K562 (cell line): ENCODE measurements around the gene ERF. TPM values are rescaled to one million over a fixed set of nuclear protein-coding genes. Genes with fewer than 3 reads are reported as not detected.

Experiments used
- CC2D1A ChIP-seq: fragments of 450-650 bp; IDR thresholded peaks from 2 replicates; pipeline ENCODE4 v1.6.1; 2017; ENCODE audit warnings: mild to moderate bottlenecking
- E2F5 ChIP-seq: sonication (generic); formaldehyde crosslinking; IDR thresholded peaks from 2 replicates; pipeline ENCODE4 v1.8.0; 2022; ENCODE audit warnings: mild to moderate bottlenecking, missing genetic modification reagents
- E2F6 ChIP-seq, 2 experiments: IDR thresholded peaks; 2 replicates each; pipeline ENCODE4 v1.6.1; 2011; ENCODE audit warnings: borderline replicate concordance in 1 of 2, control low read depth in 1 of 2, low read depth in 1 of 2, low read length in 1 of 2, mild to moderate bottlenecking in 1 of 2, mixed read lengths in 1 of 2, moderate library complexity in 1 of 2; ENCODE audit not compliant: insufficient read depth in 1 of 2, insufficient read length in 1 of 2, poor library complexity in 1 of 2, severe bottlenecking in 1 of 2; ENCODE audit errors: extremely low read depth in 1 of 2
- E2F8 ChIP-seq: fragments of 450-650 bp; IDR thresholded peaks from 2 replicates; pipeline ENCODE4 v1.7.1; 2018; ENCODE audit warnings: mild to moderate bottlenecking, low read depth; ENCODE audit not compliant: partially characterized antibody
- ETS1 ChIP-seq: conservative IDR thresholded peaks from 2 replicates; pipeline ENCODE4 v1.6.1; 2011; ENCODE audit warnings: low read depth, mild to moderate bottlenecking, low read length; ENCODE audit not compliant: control insufficient read depth
- FOSL1 ChIP-seq: fragments of 200-800 bp; sonication (Bioruptor generic); conservative IDR thresholded peaks from 2 replicates; pipeline ENCODE4 v1.6.1; 2016; ENCODE audit warnings: missing genetic modification characterization, missing compliant biosample characterization
- FOXA3 ChIP-seq, 2 experiments: fragments of 450-650 bp in 1 of 2; sonication (generic) in 1 of 2; formaldehyde crosslinking; IDR thresholded peaks in 1 of 2; conservative IDR thresholded peaks in 1 of 2; 2 replicates each; pipeline versions ENCODE4 v1.4.0 to v1.8.0; 2020 to 2022; ENCODE audit warnings: mild to moderate bottlenecking in 2 of 2, missing genetic modification reagents in 1 of 2
- GTF2F1 ChIP-seq: IDR thresholded peaks from 2 replicates; pipeline ENCODE4 v1.6.1; 2011; ENCODE audit warnings: low read depth, low read length, improper control_type of control experiment
- HMG20A ChIP-seq: fragments of 450-650 bp; formaldehyde crosslinking; conservative IDR thresholded peaks from 2 replicates; pipeline ENCODE4 v1.4.0; 2020; ENCODE audit warnings: mild to moderate bottlenecking, mixed read lengths
- HNRNPK ChIP-seq: fragments of 200-400 bp; formaldehyde crosslinking; IDR thresholded peaks from one replicate; pipeline ENCODE4 v1.6.1; 2018; ENCODE audit warnings: mild to moderate bottlenecking, low read depth, low read length; ENCODE audit not compliant: poor library complexity, severe bottlenecking
- PCBP1 ChIP-seq: fragments of 200-400 bp; formaldehyde crosslinking; IDR thresholded peaks from 2 replicates; pipeline ENCODE4 v1.6.1; 2018; ENCODE audit warnings: mild to moderate bottlenecking, low read depth, low read length; ENCODE audit not compliant: poor library complexity, severe bottlenecking
- RCOR1 ChIP-seq, 2 experiments: IDR thresholded peaks; 2 replicates each; pipeline ENCODE4 v1.6.1; 2012; ENCODE audit warnings: low read depth in 2 of 2, low read length in 2 of 2, borderline replicate concordance in 1 of 2, improper control_type of control experiment in 1 of 2
- SMAD1 ChIP-seq: fragments of 150-350 bp; IDR thresholded peaks from 2 replicates; pipeline ENCODE4 v1.6.1; 2014; ENCODE audit warnings: low read length, low read depth; ENCODE audit not compliant: partially characterized antibody
- SNAPC5 ChIP-seq: fragments of 250-450 bp; sonication (Bioruptor Pico); IDR thresholded peaks from 2 replicates; pipeline ENCODE4 v1.8.0; 2021; ENCODE audit warnings: moderate library complexity, mild to moderate bottlenecking, inconsistent platforms
- SPI1 ChIP-seq: IDR thresholded peaks from 2 replicates; pipeline ENCODE4 v1.6.1; 2011; ENCODE audit warnings: low read depth, low read length, control low read depth, borderline replicate concordance
- SUPT5H ChIP-seq: fragments of 450-650 bp; IDR thresholded peaks from 2 replicates; pipeline ENCODE4 v1.6.1; 2016
- ZFX ChIP-seq: sonication (generic); formaldehyde crosslinking; IDR thresholded peaks from 2 replicates; pipeline ENCODE4 v1.8.0; 2022; ENCODE audit warnings: mild to moderate bottlenecking, missing genetic modification reagents, moderate library complexity
- ZNF12 ChIP-seq: sonication (generic); formaldehyde crosslinking; IDR thresholded peaks from 2 replicates; pipeline ENCODE4 v1.4.0; 2020; ENCODE audit warnings: mild to moderate bottlenecking, missing genetic modification reagents
- ZNF511 ChIP-seq: sonication (generic); formaldehyde crosslinking; IDR thresholded peaks from 2 replicates; pipeline ENCODE4 v1.8.0; 2022; ENCODE audit warnings: mild to moderate bottlenecking, missing genetic modification reagents
- polyA plus RNA-seq, 8 experiments: library from polyadenylated mRNA; depleted of rRNA in 4 of 8; stranded (reverse) in 5 of 8; unstranded in 3 of 8; fragments of >200 nt; fragmentation: Nextera tagmentation in 2 of 8; fragmentation: Illumina TruSeq in 1 of 8; extraction: Ambion mirVana in 2 of 8; extraction: Trizol in 1 of 8; gene quantifications; 2 replicates each; pipeline versions ENCODE4 v1.2.1 to v1.2.3, GENCODE V29; 2011 to 2014; ENCODE audit warnings: inconsistent platforms in 1 of 8, missing spikeins in 1 of 8
- total RNA-seq, 7 experiments: library from RNA; depleted of rRNA in 6 of 7; stranded (reverse); fragments of >200 nt in 6 of 7; fragmentation: Illumina TruSeq in 2 of 7; extraction: Trizol in 2 of 7; gene quantifications; 2 replicates each; pipeline versions ENCODE4 v1.2.1 to v1.2.3, GENCODE V29; 2011 to 2021; ENCODE audit warnings: low replicate concordance in 1 of 7

Gene ERF
- total and polyA plus RNA-seq, 9 of the 15 experiments (the other 6 are each of a cell fraction or from before 2014, with no cell fraction given), result 0.03 to 75.4 (median 27.0) TPM

GRCh38 chr19:42253245-42254088 is 1.5 kb downstream of the ERF start (continued):
- peak; percentile 78 for TF ChIP-seq ETS1
- peak; percentile 82 for TF ChIP-seq HNRNPK
- peak; percentile 36; the same call in 1 of the 2 replicates for TF ChIP-seq SUPT5H
- TF ChIP-seq FOSL1 (tag), result no peak
- TF ChIP-seq RCOR1 (IDR thresholded peaks at IDR 0.05; ENCODE audit: borderline replicate concordance in 1 of 2, low read depth in 2 of 2, low read length in 2 of 2), result no peak
- TF ChIP-seq SNAPC5, result no peak
- TF ChIP-seq E2F8, result no peak
- TF ChIP-seq FOXA3 (CRISPR knock-in tag; conservative IDR thresholded peaks at IDR 0.05 in 1 of 2, IDR thresholded peaks at IDR 0.05 in 1 of 2), result no peak
- TF ChIP-seq CC2D1A, result peak; percentile 97
- peak; percentile 98 for TF ChIP-seq SPI1
- no peak for TF ChIP-seq E2F5 (CRISPR knock-in tag)
- peak; percentile 89 for TF ChIP-seq PCBP1
- no peak for TF ChIP-seq ZNF511 (CRISPR knock-in tag)
- TF ChIP-seq HMG20A (CRISPR knock-in tag), result no peak
- peak; percentile 39 for TF ChIP-seq ZFX (CRISPR knock-in tag)
- no peak for TF ChIP-seq GTF2F1
- peak in 1 of 2 experiments; percentile 20 for TF ChIP-seq E2F6 (IDR thresholded peaks at IDR 0.05; ENCODE audit: borderline replicate concordance in 1 of 2, extremely low read depth in 1 of 2, insufficient read depth in 1 of 2, insufficient read length in 1 of 2, low read depth in 1 of 2, low read length in 1 of 2, poor library complexity in 1 of 2, severe bottlenecking in 1 of 2)
- TF ChIP-seq SMAD1, result no peak
- no peak for TF ChIP-seq ZNF12
